RWPE1 (cell line): ENCODE data around the gene JPH2.

ENCODE experiments used
- CTCF ChIA-PET: fragments of 350-600 bp; sonication (Branson Sonifier 250); formaldehyde crosslinking; extraction: SDS; loops from one replicate; lab custom pipeline; 2021; lab: Yijun Ruan, JAX
- POLR2A ChIA-PET: fragments of 400-600 bp; formaldehyde crosslinking; extraction: SDS; loops from one replicate; lab custom pipeline; 2020; ENCODE audit warnings: antibody characterized with exemption; ENCODE audit not compliant: low non-redundant PET; lab: Yijun Ruan, JAX
- DNase-seq: peaks from one replicate; pipeline ENCODE4 v3.0.0; 2012; ENCODE audit warnings: low spot score
- H3K27ac ChIP-seq: fragments of 450-650 bp; 2 replicates; pipeline ENCODE4 v1.5.1; 2017
- TF ChIP-seq, protein P1 (sequence below): fragments of 450-650 bp; conservative IDR thresholded peaks from 2 replicates; pipeline ENCODE4 v1.5.1; 2017; ENCODE audit warnings: low read depth, mild to moderate bottlenecking

Gene JPH2

DNA sequence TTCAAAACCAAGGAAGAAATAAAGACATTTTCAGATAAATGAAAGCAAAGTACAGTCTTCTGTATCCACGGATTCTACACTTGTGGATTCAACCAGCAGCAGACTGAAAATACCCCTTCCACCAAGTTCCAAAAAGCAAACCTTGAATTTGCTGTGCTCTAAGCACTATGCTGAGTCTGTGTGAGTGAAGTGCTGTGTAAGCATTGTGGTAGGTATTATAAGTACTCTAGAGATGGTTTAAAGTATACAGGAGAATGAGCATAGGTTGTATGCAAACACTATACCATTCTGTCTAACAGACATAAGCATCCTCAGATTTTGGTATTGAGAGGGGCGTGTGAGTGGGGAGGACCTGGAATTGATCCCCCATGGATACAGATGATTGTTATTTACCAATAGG lies 14.0 kb upstream of the JPH2 start:
- ChIA-PET CTCF (no interaction called here), POLR2A (no interaction called here)
- DNase-seq, result no peak
- TF ChIP-seq, protein P1, sequence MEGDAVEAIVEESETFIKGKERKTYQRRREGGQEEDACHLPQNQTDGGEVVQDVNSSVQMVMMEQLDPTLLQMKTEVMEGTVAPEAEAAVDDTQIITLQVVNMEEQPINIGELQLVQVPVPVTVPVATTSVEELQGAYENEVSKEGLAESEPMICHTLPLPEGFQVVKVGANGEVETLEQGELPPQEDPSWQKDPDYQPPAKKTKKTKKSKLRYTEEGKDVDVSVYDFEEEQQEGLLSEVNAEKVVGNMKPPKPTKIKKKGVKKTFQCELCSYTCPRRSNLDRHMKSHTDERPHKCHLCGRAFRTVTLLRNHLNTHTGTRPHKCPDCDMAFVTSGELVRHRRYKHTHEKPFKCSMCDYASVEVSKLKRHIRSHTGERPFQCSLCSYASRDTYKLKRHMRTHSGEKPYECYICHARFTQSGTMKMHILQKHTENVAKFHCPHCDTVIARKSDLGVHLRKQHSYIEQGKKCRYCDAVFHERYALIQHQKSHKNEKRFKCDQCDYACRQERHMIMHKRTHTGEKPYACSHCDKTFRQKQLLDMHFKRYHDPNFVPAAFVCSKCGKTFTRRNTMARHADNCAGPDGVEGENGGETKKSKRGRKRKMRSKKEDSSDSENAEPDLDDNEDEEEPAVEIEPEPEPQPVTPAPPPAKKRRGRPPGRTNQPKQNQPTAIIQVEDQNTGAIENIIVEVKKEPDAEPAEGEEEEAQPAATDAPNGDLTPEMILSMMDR, result no peak
- no peak overlapping the region for H3K27ac ChIP-seq

DNA sequence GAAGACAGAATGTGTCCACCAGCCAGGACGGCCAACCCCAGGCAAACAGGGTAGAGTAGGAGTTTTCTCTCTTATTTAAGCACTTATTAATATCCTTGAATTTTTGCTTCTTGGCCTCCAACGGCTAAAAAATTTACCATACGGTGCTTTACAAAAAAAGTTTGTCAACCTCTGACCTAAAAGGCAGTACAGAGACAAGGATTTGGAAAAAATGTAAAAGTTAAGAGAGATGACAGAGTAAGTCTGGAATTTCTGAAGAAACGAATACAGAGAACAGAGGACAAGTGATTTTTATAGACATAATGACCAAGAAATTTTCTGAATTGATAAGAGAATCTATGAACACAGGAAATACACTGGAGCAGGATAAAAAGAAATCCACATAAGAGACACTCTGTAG lies 13.4 kb upstream of the JPH2 start:
- DNase-seq, result no peak
- ChIA-PET CTCF (no interaction called here), POLR2A (no interaction called here)
- TF ChIP-seq, protein P1, result no peak
- H3K27ac ChIP-seq, result peak overlapping the region; percentile 22

DNA sequence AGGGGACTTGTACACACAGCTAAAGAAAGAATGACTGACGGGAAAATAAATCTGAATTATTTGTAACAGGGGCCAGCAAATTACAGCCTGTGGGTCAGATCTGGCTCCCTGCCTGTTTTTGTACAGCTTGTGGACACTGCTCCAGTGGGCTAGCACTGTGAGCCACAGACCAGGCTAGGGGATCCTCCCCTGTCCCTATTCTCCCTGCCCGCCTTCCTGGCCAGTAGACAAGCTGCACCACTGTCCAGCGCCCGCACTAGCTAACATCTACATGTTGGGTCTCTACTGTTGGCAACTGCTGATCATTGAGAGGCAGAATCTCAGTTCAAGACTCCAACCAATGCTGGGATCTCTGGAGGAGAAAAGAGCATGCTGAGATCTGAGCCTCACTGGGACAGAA lies 12.9 kb upstream of the JPH2 start:
- peak overlapping the region; percentile 22 for H3K27ac ChIP-seq
- ChIA-PET POLR2A (no interaction called here), CTCF (no interaction called here)
- no peak for DNase-seq
- TF ChIP-seq, protein P1, result no peak

DNA sequence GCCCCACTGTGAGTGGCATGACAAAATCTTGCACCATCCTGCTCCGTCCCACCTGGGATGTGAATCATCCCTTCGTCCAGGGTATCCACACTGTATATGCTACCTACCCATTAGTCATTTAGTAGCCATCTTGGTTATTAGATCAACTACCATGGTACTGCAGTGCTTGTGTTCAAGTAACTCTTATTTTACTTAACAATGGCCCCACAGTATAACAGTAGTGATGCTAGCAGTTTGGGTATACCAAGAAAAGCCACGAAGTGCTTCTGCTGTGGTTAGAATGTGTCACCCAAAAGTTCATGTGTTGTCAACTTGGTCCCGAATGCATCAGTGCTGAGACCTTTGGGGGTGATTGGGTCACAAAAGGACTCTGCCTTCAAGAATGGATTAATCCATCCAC lies 11.9 kb upstream of the JPH2 start:
- no peak overlapping the region for H3K27ac ChIP-seq
- DNase-seq, result no peak
- ChIA-PET POLR2A (no interaction called here), CTCF (interaction anchor here (1.4 kb wide), 1 partner anchor 83 kb away, joined by 4 read pairs; no protein-coding TSS in a partner anchor)
- TF ChIP-seq, protein P1, result no peak

DNA sequence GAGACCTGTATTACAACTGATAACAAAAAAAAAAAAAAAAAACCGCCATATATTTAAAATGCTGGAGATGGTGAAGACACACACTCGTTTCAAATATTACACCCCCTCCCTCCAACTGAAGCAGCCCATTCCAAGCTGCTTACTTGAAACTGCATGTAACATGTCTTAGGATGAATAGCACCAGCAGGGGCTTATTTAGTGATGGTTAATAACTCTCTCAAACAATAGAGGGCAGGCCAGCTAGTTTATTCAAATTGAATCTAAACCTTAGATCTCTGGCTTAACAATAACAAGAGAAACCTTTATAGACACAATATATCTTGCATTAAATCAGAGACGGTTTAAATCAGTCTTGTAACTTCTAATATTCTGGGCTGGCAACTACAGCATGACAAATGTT lies 9.3 kb upstream of the JPH2 start:
- ChIA-PET CTCF (interaction anchor here (0.6 to 3.0 kb wide), 13 partner anchors 12 to 300 kb away, joined by 3 to 22 read pairs (median 3); no protein-coding TSS in a partner anchor), POLR2A (no interaction called here)
- DNase-seq, result peak; percentile 50
- TF ChIP-seq, protein P1, result peak; percentile 24; the same call in 1 of the 2 replicates
- no peak overlapping the region for H3K27ac ChIP-seq

DNA sequence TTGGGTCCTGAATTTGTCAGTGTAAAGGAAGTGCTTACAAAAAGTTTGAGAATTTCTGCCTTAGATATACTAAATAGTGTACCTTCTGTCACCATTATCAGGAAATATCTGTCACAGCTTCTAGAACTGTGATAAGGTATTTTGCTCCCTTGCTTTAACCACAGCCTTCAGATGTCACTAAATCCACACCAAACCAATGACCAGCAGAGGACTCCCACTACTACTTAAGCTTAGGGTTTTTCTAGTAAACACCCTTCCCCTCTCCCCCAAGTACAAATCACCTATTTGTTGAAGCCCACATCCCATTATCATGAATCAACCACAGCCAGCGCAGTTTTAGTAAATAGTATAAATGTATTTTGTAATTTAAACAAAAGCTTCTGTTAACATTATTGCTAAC lies 8.6 kb upstream of the JPH2 start:
- DNase-seq, result no peak
- CTCF ChIA-PET, result interaction anchor here (0.5 to 3.0 kb wide), 13 partner anchors 11 to 676 kb away, joined by 3 to 22 read pairs (median 3); no protein-coding TSS in a partner anchor
- TF ChIP-seq, protein P1, result no peak
- POLR2A ChIA-PET, result no interaction called here
- no peak overlapping the region for H3K27ac ChIP-seq
